ENCODE measurements around the gene ALDH3B1. TPM values are rescaled to one million over a fixed set of nuclear protein-coding genes. Genes with fewer than 3 reads are reported as not detected.

The ALDH3B1 gene
- total and polyA plus RNA-seq, 9 of the 15 experiments (the other 6 are each of a cell fraction or from before 2014, with no cell fraction given) = 0.01 to 0.35 (median 0.07) TPM; not detected in 2

DNA sequence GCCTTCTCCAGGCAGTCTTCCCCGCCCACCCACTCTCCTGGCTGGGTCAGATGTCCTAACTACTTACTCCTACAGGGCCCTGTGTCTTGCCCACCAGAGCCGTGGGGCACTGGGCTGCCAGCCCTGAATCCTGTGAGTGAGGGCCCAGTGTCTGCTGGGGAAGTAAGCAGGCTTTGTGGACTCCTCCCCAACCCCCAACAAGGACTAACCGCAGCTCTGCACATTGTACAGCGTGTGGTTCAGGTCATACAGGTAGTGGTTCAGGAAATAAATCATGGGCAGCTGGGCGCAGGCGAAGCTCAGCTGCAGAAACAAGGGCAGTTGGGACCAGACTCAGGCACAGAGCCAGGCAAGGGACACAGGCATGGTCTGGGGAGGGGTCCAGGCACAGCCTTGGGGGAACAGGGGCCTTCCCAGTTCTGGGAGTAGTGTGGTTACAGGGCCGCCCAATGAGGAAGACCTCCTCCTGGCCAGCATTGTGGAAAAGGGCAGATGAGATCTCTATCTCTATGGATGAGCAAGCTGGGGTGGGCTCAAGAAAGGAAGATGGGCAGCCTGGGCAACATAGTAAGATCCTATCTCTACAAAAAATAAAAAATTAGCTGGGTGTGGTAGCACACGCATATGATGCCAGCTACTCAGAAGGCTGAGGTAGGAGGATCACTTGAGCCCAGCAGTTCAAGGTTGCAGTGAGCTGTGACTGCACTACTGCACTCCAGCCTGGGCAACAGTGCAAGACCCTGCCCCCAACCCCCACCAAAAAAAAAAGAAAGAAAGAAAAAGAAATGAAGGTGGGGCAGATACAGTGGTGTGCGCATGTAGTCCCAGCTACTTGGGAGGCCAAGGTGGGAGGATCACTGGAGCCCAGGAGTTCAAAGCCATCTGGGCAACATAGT lies 11.7 kb upstream of the ALDH3B1 start:
- no peak for ATAC-seq
- no peak for DNase-seq (ENCODE audit: extremely low read depth in 1 of 4, low spot score in 3 of 4)
- BruUV-seq (replicated peaks) = no TSS peak
- H3K4me1 ChIP-seq (replicated peaks in 1 of 2; ENCODE audit: control insufficient read depth in 2 of 2, insufficient read depth in 2 of 2, low read length in 2 of 2) = peaks cover 8 to 44% of the 10 kb centered on the region in 2 experiments; a peak in 4 of 5 replicates
- no peak for TF ChIP-seq HDAC2 (IDR thresholded peaks at IDR 0.05)
- TF ChIP-seq, protein P1, sequence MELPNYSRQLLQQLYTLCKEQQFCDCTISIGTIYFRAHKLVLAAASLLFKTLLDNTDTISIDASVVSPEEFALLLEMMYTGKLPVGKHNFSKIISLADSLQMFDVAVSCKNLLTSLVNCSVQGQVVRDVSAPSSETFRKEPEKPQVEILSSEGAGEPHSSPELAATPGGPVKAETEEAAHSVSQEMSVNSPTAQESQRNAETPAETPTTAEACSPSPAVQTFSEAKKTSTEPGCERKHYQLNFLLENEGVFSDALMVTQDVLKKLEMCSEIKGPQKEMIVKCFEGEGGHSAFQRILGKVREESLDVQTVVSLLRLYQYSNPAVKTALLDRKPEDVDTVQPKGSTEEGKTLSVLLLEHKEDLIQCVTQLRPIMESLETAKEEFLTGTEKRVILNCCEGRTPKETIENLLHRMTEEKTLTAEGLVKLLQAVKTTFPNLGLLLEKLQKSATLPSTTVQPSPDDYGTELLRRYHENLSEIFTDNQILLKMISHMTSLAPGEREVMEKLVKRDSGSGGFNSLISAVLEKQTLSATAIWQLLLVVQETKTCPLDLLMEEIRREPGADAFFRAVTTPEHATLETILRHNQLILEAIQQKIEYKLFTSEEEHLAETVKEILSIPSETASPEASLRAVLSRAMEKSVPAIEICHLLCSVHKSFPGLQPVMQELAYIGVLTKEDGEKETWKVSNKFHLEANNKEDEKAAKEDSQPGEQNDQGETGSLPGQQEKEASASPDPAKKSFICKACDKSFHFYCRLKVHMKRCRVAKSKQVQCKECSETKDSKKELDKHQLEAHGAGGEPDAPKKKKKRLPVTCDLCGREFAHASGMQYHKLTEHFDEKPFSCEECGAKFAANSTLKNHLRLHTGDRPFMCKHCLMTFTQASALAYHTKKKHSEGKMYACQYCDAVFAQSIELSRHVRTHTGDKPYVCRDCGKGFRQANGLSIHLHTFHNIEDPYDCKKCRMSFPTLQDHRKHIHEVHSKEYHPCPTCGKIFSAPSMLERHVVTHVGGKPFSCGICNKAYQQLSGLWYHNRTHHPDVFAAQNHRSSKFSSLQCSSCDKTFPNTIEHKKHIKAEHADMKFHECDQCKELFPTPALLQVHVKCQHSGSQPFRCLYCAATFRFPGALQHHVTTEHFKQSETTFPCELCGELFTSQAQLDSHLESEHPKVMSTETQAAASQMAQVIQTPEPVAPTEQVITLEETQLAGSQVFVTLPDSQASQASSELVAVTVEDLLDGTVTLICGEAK (IDR thresholded peaks at IDR 0.05) = no peak
- TF ChIP-seq, protein P1 (CRISPR knock-in tag; IDR thresholded peaks at IDR 0.05) = no peak
- TF ChIP-seq ZNF280A (IDR thresholded peaks at IDR 0.05; ENCODE audit: low read depth, partially characterized antibody) = no peak
- peak; percentile 78 for TF ChIP-seq ZNF121 (CRISPR knock-in tag; conservative IDR thresholded peaks at IDR 0.05)
- no peak overlapping the region for H2AFZ ChIP-seq (ENCODE audit: low read depth, low read length)
- H4K20me1 ChIP-seq (replicated peaks; ENCODE audit: control insufficient read depth, insufficient read depth, low read length) = no peaks in the 10 kb centered on the region
- no peak overlapping the region for H3K4me3 ChIP-seq
- in situ Hi-C loops (cut with MboI) (no loop called here), intact Hi-C loops (cut with micrococcal nuclease) (no loop called here)
- no peak overlapping the region for H3K4me2 ChIP-seq (ENCODE audit: insufficient read depth, low read length)
- H3K9me3 ChIP-seq (replicated peaks; ENCODE audit: control insufficient read depth, insufficient read depth, low read depth, low read length) = no peaks in the 10 kb centered on the region
- no peak for FAIRE-seq
- POLR2A ChIA-PET = interaction anchor here (0.6 kb wide), 1 partner anchor 11 kb away, joined by 3 read pairs; no protein-coding TSS in a partner anchor
- CTCF ChIA-PET (ENCODE audit: low intra/inter-chr PET ratio) = no interaction called here
- no peaks in the 10 kb centered on the region for H3K79me2 ChIP-seq (ENCODE audit: control insufficient read depth, insufficient read depth, low read length)
- H3K27ac ChIP-seq (ENCODE audit: extremely low read depth, low read depth, low read length) = no peak overlapping the region
- H3K9me1 ChIP-seq (ENCODE audit: control insufficient read depth, insufficient read depth, low read length) = no peaks in the 10 kb centered on the region
- H3K9ac ChIP-seq (ENCODE audit: insufficient read depth in 1 of 2, low read depth in 2 of 2, low read length in 2 of 2) = peak overlapping the region in 1 of 2 experiments; percentile 77; a peak in 2 of 4 replicates
- 72% methylated on average over 7 of the region's 9 CpGs for WGBS (ENCODE audit: insufficient coverage, low coverage, missing lambda C conversion rate)
- H3K36me3 ChIP-seq (ENCODE audit: control insufficient read depth, insufficient read depth, low read length) = 0 out of 3 replicates have a peak, but pooled peaks cover 2% of the 10 kb centered on the region
- H3K27me3 ChIP-seq (ENCODE audit: control insufficient read depth in 2 of 2, insufficient read depth in 2 of 2, low read length in 2 of 2) = no peaks in the 10 kb centered on the region; a peak in 1 of 5 replicates

All from K562 (cell line).